Measurements from ENCODE around the gene CRACDL.
A peak's percentile ranks its signal among the peaks of the same experiment; 100 is the strongest.

Gene CRACDL

DNA sequence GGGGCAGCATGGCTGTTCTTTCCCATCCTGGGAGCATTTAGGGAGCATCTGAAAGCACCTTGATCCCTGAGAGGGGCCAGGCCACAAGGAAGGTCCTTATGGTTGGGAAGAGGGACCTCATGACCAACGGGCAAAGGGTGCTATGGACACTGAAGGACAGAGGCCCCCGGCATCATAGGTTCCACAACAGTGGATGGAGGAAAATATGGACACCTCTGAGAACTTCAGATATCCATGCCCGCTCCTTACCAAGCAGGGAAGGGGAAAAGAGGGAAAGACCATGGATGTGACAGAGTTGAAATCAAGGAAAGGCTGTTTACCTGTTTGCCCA is 111.0 kb downstream of the CRACDL start:
- no peak for DNase-seq (ENCODE audit: low read depth in 2 of 2)

DNA sequence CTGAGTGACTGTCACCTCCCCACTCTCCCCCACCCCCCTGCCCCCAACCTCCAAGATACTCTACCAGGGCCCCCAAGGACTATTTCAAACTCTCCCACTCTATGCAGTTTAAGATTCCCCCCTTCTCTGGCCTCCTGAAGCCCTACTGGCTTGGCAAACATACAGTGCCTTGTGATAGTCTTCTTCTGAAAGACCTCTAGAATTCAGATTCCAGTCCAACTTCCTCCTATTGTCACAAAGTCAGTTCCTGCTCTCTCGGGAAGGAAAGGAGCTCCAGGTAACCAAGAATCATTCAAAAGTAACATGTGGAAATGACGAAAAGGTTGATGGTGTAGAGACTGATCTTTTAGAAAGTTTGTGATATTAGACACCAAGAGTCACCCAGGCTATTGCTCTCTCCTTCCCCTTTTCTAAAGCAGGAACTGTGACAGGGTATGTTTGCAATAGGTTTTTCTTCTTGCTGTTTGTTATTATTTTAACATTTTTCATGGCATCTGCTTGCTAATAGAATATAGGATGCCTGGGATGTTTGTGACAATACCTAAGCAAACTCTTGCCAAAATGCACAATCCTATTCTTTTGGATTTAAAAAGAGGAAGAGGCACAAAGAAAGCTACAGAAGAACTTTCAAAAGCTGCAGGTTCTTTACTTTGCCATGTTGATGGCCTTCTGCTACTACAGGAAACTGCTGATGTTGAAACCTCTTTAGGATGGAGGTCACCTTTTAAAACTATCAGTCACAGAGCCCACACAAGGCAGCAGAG is 111.6 kb downstream of the CRACDL start:
- no peak for DNase-seq (ENCODE audit: low read depth in 2 of 2)

DNA sequence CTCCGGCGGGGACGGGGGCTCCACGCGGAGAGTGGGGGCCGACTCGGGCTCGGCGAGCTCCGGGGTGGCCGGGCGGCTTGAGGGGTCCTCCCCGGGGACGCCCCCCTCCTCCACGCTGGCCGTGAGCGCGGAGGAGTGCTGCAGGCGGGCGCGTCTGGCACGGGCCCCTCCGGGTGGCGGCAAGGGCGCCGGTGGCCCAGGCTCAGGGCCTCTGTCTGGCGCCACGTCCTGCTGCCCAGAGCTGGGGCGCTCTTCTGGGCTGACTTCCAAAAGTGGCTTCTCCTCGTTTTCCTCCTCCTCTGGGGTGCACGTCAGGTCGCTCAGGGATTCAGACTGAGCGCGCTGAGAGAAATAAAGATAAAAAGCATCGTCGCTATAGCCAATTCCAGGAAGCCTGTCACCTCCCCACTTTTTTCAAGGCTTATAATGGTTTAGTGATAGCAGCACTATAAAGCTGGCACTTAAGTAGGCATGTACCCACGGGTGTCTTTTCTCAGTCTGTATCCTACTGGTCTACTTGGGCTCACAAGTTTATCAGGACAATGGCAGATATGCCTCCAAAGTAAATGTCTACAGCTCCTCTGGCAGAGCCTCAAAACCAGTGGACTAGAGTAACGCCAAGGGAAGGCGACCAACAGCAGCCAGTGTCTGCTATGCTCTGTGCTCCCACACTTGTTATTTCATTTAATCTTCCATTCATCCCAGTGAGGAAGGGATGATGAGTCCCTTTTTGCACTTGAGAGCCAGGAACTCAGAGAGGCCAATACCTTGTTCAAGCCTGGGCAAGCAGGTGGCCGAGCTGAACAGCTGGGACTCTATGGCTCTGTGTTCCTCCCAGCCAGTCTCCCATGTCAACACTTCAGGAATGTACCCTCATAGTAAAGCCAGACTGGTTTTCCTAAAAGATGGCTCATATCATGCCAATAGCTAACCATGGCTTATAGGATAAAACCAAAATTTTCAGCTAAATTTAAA is 112.5 kb downstream of the CRACDL start:
- no peak for DNase-seq (ENCODE audit: low read depth in 2 of 2)

DNA sequence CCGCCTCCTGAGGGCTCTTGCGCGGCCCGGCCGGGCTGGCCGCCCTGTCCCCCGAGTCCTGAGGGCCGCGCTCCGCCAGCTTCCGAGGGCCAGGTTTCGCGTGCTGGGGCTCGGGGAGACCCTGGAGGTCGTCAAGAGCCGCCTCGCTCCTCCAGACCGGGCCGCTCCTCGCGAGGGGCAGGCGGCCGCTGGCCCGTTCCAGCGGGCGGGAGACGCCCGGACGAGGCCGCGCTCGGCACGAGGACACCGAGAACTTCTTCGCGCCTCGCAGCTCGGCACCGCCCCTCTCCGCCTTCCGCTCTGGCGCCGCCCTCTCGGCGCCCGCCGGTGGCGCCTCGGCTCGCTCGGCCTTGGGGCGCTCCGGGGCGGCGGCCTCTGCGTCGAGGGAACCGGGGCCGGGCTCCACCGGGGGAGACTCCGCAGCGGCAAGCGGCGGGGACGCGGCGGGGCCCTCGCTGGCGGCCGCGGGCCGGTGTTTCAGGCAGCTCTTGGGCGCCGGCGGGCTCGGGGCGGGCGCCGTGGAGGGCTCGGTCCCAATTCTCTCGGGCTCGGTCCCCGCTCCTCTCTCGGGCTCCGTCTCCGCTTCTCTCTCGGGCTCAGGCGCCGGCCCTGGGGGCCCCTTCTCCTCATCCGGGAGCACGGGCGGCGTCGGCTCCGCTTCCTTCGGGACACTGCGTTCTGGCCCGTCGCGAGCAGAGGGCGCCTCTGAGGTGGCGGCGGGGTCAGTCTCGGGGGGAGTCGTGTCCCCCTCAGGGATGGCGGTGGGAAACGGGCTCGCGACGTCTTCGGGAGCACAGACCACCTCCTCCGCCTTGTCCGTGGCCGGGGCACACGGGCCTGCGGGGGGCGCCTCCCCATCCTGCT is 113.5 kb downstream of the CRACDL start:
- peak; percentile 44 to 51 for DNase-seq (ENCODE audit: low read depth in 2 of 2)

DNA sequence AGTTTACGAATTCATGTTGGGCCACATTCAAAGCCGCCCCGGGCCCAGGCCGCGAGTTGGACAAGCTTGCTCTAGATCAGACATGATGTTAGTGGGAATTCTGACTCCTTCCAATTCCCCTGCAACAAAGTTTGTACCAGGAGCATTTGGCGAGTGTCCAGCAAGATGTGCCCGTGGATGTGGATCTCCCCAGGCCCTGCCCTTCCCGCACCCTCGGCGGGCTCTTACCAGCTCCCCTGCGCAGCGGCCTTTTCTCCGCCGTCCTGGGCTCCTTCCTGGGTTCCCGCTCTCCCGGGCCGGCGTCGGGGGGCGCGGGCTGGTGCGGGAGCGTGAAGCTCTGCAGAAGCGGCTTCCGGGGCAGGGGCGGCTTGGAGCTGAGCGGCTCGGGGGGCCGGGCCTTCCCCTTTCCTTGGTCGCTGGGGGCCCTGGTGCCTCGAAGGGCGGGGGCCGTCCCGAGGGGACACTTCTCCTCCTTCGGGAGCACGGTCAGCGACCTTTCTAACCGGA is 114.3 kb downstream of the CRACDL start:
- no peak for DNase-seq (ENCODE audit: low read depth in 2 of 2)

DNA sequence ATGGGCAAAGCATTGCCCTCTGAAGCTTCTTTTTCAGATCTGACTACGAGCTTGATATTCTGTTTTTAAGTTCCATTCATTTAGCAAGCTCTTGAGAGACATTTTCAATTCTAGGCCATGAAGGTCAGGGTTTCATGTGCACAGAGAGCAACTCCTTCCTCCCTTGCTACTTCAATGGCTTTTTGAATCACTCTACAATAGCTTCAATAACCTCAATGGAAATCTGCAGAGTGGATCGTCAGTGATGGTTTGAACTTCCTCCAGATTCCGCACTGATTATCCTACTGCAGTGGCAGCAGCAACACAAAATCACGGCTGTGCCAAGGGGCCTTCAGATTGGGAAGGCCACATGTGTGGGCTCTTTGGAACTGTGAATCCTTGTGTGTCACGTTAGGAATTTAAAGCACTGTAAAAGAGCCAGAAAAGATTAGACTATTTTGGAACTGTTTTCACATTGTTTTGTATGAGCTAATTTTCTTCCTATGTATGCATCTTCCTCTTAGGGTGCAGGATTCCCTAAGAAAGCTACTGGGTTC is 116.7 kb downstream of the CRACDL start:
- no peak for DNase-seq (ENCODE audit: low read depth in 2 of 2)

DNA sequence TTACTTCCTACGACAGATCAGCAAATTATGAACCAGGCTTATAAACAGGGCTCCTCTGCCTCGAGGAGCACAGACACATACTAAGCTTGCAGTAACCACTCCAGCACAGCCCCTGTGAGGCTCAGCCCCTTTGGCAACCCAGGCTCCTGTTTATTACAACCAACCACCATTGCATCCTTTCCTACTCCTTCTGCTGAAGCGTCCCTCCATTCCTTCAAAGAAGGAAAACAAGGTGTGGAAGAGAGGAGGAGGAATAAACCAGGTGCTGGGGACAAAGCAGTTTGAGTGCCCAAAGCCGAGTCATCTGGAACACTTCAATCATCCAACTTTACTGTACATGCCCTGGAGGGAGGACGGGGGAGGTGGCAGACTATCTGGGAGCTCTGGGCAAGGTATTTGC is 117.9 kb downstream of the CRACDL start:
- DNase-seq (ENCODE audit: low read depth in 2 of 2) = no peak

DNA sequence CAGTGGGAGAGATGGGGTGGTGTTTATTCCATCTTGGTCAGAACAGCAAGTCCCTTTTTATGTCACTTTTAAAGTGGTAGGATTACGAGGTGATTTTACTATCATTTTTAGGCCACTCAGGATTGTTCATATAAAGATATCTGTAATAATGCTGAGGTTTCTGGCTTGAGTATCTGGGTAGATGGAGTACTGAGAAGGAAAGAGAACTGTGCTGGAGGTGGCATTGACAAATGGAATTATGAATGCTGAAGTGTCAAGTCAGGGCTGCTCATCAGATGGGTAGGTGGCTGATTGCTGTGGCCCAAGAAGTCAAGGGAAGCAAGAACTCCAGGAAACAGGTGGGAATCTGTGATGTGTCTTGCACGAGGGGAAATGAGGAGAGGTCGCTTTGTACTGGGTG is 119.7 kb downstream of the CRACDL start:
- no peak for DNase-seq (ENCODE audit: low read depth in 2 of 2)

DNA sequence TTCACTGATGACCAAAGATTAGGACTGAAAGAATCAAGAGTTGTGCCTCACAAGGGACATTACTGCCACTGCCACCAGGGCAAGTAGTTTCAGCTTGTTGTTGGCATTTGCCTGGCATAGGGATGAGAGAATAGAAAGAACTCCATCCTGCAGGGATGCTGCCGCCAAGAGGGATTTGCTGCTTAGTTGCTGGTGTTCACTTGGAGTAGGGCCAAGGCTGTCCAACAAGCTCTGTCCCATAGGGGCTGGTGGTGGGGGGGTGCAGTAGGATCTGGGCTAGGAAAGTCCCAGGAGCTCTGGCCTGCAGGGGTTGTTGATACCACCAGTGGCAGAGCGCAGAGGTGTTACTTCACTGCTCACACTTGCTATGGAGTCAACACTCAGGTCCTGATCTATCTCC is 120.2 kb downstream of the CRACDL start:
- DNase-seq (ENCODE audit: low read depth in 2 of 2) = no peak

DNA sequence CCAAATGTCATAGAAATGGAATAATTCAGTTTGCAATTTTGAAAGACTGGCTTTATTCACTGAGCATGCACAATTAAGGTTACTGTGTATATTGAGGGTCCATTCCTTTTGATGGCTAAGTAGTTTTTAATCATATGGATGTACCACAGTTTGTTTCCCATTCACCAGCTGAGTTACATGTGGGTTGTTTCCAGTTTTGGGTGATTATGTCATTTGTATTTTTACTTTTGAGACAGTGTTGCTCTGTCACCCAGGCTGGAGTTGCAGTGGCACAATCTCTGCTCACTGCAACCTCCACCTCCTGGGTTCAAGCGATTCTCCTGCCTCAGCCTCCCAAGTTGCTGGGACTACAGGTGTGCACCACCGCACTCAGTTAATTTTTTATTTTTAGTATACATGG is 124.3 kb downstream of the CRACDL start:
- DNase-seq (ENCODE audit: low read depth in 2 of 2) = no peak

DNA sequence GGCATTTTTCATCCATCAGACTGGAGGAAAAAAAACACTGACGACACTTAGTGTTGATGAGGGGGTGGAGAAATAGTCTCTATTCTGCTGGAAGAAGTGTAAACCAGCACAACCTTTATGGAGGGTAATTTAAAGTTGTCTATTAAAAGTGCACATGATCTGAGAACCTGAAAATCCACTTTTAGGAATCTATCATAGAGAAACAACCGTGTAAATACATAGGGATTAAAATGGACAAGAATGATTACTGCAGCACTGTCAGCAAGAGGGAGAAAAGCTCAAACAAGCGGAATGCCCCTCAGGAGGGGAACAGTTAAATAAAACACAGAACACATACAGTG is 125.5 kb downstream of the CRACDL start:
- DNase-seq (ENCODE audit: low read depth in 2 of 2) = no peak

DNA sequence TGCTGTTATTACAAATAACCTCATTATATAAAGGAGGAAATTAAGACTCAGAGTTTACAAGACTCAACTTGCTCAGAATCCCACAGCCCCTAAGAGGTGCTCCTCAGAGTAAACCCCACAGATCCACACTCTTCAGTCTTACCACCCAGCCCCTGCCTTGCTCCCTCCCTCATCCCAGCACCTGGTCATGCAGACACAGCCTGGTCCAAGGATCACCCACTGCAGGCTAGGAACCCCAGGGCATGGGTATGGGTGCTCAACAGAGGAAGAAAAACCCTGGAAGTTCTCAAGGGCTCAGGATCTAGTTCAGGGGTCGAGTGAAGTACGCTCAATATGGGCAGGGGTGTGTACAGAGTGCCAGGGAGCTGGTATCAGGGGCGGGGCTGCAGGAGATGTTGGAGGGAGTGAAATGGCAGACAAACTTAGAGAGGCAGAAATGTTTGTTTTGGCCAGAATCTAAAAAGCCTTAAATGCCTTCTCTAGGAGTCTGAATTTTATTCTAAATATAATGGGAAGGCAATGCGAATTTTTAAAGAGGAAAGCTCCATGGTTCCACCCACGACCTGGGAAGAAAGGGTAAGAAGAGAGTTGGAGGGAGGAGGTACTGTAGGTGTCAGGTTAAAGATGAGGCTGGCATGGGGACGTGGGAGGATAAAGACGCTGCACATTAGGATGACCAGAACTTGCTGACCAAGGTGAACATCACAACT is 126.0 kb downstream of the CRACDL start:
- no peak for DNase-seq (ENCODE audit: low read depth in 2 of 2)

DNA sequence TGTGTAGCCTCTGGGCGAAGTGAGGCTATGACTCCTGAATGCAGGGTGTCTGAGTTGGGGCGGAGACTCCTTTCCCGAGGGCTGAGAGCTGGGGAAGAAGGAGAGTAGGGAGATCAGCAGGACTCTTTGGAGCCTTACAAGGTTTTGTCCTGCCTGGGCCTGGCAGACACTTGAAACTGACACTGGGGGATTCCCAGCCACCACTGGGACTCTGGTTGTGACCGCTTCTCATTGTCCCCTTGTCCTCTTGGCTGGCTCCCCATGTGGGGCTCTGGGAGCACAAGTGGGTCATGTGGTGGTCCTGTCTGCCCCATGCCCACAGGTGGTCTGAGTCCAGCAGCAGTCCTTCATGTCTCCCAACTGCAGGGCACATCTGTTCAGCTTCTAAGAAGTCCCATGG is 126.9 kb downstream of the CRACDL start:
- DNase-seq (ENCODE audit: low read depth in 2 of 2) = no peak

DNA sequence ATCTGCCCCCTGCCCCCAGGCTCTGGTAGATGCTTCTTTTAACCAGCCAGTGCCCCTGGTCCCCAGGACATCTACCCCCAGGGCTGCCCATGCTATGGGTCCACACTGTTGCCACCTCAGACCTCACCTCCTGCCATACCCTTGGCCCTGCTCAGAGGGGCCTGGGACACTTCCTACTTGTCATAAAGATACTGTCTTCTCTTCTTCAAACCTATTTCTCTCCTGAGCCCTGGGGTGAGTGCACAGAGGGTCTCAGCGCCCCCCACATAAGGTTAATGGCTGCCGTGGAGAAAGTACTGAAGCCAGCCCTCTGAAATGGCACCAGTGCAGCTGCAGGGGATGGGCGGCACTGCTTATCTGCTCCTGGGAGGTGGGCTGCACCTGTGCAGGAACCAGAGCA is 127.5 kb downstream of the CRACDL start:
- no peak for DNase-seq (ENCODE audit: low read depth in 2 of 2)

DNA sequence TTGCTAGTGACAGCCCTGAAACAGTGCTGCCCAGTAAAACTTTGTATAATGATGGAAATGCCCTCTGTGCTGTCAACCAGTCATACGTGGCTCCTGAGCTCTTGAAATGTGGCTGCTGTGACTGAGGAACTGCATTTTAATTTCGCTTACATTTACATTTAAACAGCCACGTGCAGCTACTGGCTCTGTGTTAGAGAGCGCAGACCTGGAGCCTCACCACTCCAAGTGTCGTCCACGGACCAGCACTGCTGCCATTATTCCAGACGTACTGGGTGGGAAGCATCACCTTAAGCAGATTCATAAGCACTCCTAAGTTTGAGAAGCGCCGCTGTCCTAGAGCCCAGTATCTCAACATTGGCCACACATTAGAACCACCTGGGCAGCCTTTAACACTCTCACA is 128.1 kb downstream of the CRACDL start:
- DNase-seq (ENCODE audit: low read depth in 2 of 2) = no peak

DNA sequence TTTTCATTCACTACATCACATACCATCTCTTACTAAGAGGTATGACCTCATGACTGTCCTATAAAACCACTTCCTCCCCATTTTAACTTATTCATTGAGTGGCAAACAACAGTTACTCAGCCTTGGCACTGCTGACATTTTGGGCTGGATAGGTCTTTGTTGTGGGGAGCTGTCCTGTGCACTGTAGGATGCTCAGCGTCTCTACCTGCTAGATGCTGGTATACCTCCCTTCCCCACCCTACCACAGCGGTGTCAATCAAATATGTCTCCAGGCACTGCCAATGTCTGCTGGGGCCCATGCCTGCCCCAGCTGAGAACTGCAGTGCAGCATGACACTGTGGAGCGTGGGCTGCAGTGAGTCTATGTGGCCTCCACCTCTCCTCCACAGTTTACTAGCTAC is 128.8 kb downstream of the CRACDL start:
- no peak for DNase-seq (ENCODE audit: low read depth in 2 of 2)

DNA sequence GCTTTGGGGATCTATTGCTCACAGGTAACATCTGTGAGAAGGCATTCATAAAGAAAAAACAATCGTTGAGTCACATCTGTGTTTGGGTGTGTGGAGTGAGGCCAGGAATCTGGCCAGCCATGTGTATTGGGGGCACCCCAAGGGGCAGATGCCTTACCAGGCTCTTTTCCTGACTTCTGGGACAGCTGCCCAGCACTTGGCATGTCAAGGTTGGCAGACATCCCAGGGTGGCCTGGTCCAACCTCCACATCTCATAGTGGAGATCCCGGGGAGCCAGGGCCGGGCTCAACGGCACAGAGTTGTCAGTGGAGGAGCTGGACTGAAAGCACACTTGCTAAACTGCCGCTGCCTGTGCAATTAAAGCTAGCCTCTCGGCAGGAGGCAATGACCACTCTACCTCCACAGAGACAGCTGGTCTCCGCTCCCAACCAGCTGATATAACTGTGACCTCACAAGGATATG is 129.8 kb downstream of the CRACDL start:
- DNase-seq (ENCODE audit: low read depth in 2 of 2) = no peak

DNA sequence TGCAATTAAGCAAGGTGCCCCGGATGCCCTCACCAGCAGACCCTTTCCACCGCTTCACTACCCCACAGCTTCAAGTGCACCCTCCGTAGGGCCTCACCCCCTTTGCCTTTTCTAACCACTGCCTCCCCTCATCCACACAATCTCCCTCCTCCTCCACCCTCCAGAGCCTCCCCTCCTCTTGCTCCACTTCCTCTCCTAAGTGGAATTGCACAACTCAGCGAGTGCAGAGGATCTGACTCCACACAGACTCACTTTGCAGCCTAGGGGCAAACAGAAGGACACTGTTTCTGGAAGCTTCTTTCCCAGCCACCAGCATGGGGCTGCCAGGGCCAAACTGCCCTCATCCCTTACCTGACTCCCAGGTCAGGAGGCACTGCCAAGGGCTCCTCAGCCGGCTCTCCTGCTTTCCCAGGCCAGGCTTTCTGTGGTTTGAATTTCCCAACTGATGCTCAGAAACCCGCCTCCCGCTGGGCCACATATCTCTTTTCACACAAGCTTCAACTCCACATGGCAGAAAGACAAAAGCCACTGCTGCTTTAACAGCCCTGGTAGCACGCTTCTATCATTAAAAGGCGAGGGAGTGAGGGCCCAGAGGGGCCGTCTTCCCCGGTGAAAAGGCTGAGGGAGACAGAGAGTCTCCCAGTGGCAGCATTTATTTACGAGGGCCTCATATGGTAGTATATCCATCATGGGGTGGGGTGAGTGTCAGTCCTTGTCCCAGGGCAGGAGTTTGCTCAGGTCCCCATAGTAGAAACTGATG is 130.4 kb downstream of the CRACDL start:
- DNase-seq (ENCODE audit: low read depth in 2 of 2) = no peak

DNA sequence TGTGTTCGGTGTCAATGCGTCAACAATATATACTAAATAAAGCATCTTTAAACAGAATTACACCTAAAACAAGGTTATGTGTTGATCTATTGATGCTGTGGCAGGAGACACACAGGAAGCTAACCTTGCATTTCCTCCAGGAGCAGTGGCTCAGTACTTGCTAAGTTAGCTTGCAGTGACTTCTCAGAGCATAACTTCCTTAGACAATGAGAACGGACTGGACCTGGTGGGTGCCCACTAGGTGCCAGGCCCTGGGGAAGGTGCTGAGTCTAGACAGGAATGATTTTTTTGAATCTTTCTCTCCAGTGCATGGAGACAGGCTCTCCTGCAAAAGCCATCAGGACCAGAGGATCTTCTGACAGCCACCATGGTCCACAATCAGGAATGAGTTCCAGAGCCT is 131.3 kb downstream of the CRACDL start:
- DNase-seq (ENCODE audit: low read depth in 2 of 2) = no peak

DNA sequence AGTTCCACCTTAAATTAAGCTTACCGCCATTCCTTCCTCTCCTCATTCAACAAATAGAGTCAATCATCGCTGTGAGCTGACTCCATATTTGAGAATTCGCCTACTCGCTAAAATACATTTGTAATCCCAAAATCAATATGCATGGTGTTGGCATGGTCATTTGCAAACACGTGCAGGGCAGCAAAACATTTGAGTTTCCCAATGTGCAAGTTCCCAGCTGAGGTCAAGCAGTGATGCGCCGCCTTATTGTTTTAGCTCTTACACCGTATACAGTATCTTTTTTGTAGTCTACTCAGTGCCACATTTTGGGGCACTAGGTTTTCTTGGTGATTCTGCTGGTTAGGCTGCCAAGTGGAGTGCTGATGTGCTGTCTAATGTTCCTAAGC is 131.8 kb downstream of the CRACDL start:
- DNase-seq (ENCODE audit: low read depth in 2 of 2) = no peak

Data from stimulated activated CD8-positive, alpha-beta memory T cell treated with anti-CD3 and anti-CD28 coated beads, Interleukin-15, amount 100 ng/mL, for 48 hours (primary cell).